Ramos (cell line): ENCODE measurements around the gene RAP1GAP2.

Experiments used
- in situ Hi-C: fragments of 300-500 bp; cut with MboI; formaldehyde crosslinking; loops from one replicate; pipeline ENCODE4 v1.14.3; 2022; ENCODE audit warnings: low sequenced_read_pairs; ENCODE audit not compliant: unreplicated experiment

The RAP1GAP2 gene

GRCh38 chr17:2937331-2938003 lies 141.2 kb downstream of the RAP1GAP2 start:
- in situ Hi-C loops, result no loop called here

- in situ Hi-C loops, result no loop called here
These were observed 143.6 kb downstream of the RAP1GAP2 start for GRCh38 chr17:2939714-2940351.

GRCh38 chr17:2940352-2940751 lies 144.1 kb downstream of the RAP1GAP2 start:
- in situ Hi-C loops, result no loop called here

GRCh38 chr17:2943981-2944380 lies 147.7 kb downstream of the RAP1GAP2 start:
- in situ Hi-C loops, result no loop called here

GRCh38 chr17:2945299-2945698 lies 149.1 kb downstream of the RAP1GAP2 start:
- in situ Hi-C loops, result no loop called here

- in situ Hi-C loops, result no loop called here
These were observed 149.9 kb downstream of the RAP1GAP2 start for GRCh38 chr17:2946144-2946543.

- in situ Hi-C loops, result no loop called here
These were observed 151.3 kb downstream of the RAP1GAP2 start for GRCh38 chr17:2947588-2947950.

GRCh38 chr17:2947996-2948550 lies 151.8 kb downstream of the RAP1GAP2 start:
- in situ Hi-C loops, result no loop called here

GRCh38 chr17:2948721-2949468 lies 152.7 kb downstream of the RAP1GAP2 start:
- in situ Hi-C loops, result no loop called here

- in situ Hi-C loops, result no loop called here
These were observed 153.3 kb downstream of the RAP1GAP2 start for GRCh38 chr17:2949469-2950044.

- in situ Hi-C loops, result no loop called here
These were observed 154.6 kb downstream of the RAP1GAP2 start for GRCh38 chr17:2950846-2951245.

- in situ Hi-C loops, result no loop called here
These were observed 156.1 kb downstream of the RAP1GAP2 start for GRCh38 chr17:2952174-2952845.

GRCh38 chr17:2954898-2955445 lies 158.7 kb downstream of the RAP1GAP2 start:
- in situ Hi-C loops, result no loop called here

- in situ Hi-C loops, result no loop called here
These were observed 159.8 kb downstream of the RAP1GAP2 start for GRCh38 chr17:2955931-2956582.

GRCh38 chr17:2957631-2958286 lies 161.5 kb downstream of the RAP1GAP2 start:
- in situ Hi-C loops, result no loop called here

GRCh38 chr17:2958706-2959222 lies 162.5 kb downstream of the RAP1GAP2 start:
- in situ Hi-C loops, result no loop called here

- in situ Hi-C loops, result no loop called here
These were observed 163.3 kb downstream of the RAP1GAP2 start for GRCh38 chr17:2959371-2960130.

- in situ Hi-C loops, result no loop called here
These were observed 165.2 kb downstream of the RAP1GAP2 start for GRCh38 chr17:2961446-2961845.
